ENCODE data around the gene OR10J1.
"Not testable (repeated sequence)": the region's sequence is repeated elsewhere in the genome, so short reads cannot be mapped to it uniquely, and the experiment has no call there.

The OR10J1 gene

GRCh38 chr1:159439422-159439821 is at the start of gene OR10J1:
TSS of gene OR10J1 (plus strand) at chr1:159439722. CDS start at chr1:159439792, 70 bp downstream.
- CTCF ChIA-PET: no interaction called here
- Mint-ChIP-seq H3K9me3 (no peaks in the 10 kb centered on the region), H3K4me1 (no peaks in the 10 kb centered on the region), H3K27me3 (no peaks in the 10 kb centered on the region), H3K36me3 (no peaks in the 10 kb centered on the region), H3K27ac (no peak within 1 kb of the TSS), H3K4me3 (no peak within 1 kb of the TSS)
- no peak for DNase-seq

DNA sequence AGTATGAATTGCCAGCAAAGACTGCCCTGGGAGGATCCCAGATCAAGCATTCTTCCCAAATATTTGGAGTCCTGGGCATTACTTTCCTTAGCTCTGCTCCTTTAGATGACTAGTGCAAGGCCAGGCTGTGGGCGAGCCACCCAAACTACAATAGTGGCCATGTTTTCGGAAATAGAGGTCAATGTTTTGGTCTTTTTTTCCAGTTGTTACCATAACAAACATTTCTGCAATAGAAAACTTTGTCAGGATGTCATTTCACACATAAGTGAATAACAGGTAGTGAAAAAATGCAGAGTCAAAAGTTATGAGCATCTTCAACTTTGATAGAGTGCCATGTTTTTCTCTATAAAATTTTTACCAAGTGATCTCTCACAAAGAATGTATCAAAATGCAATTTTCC is 32.7 kb upstream of the OR10J1 start:
- H3K4me3 Mint-ChIP-seq: no peak overlapping the region
- peaks cover 2% of the 10 kb centered on the region for H3K9me3 Mint-ChIP-seq
- no peaks in the 10 kb centered on the region for H3K36me3 Mint-ChIP-seq
- no peaks in the 10 kb centered on the region for H3K4me1 Mint-ChIP-seq
- no peak overlapping the region for H3K27ac Mint-ChIP-seq
- CTCF ChIA-PET: no interaction called here
- no peaks in the 10 kb centered on the region for H3K27me3 Mint-ChIP-seq
- no peak for DNase-seq

DNA sequence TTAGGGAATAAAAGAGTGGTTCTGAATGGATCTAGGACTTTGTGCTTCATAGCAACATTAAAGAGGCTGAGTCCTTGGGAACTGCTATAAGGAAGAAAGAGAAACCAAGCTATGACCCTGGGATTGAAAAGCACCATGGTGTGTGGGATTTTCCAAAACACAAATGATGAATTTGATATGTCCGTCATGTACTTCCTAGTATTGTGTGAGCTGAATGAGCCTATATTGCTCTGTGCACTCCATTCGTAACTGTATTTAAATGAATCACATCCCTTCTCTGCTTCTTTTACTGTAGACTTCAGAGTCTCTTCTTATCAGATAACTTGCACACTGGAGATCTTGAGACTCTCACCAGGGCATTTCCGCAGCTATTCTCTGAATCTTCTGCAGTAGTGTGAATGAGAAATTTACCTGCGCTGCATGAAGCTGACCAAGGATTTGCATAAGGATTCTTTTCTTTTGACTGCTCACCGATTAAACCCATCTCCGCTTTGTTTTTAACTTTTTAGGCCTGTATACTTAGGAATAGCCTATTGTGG is 30.6 kb upstream of the OR10J1 start:
- H3K36me3 Mint-ChIP-seq: no peaks in the 10 kb centered on the region
- no peak overlapping the region for H3K4me3 Mint-ChIP-seq
- peaks cover 2% of the 10 kb centered on the region for H3K9me3 Mint-ChIP-seq
- DNase-seq: no peak
- no peak overlapping the region for H3K27ac Mint-ChIP-seq
- CTCF ChIA-PET: no interaction called here
- H3K27me3 Mint-ChIP-seq: no peaks in the 10 kb centered on the region
- no peaks in the 10 kb centered on the region for H3K4me1 Mint-ChIP-seq

- Mint-ChIP-seq H3K27ac (no peak overlapping the region), H3K27me3 (no peaks in the 10 kb centered on the region), H3K36me3 (no peaks in the 10 kb centered on the region), H3K9me3 (peaks cover 18% of the 10 kb centered on the region), H3K4me1 (no peaks in the 10 kb centered on the region), H3K4me3 (no peak overlapping the region)
- no peak for DNase-seq
- CTCF ChIA-PET: no interaction called here
Observed at GRCh38 chr1:159421821-159422220, 17.7 kb upstream of the OR10J1 start.

DNA sequence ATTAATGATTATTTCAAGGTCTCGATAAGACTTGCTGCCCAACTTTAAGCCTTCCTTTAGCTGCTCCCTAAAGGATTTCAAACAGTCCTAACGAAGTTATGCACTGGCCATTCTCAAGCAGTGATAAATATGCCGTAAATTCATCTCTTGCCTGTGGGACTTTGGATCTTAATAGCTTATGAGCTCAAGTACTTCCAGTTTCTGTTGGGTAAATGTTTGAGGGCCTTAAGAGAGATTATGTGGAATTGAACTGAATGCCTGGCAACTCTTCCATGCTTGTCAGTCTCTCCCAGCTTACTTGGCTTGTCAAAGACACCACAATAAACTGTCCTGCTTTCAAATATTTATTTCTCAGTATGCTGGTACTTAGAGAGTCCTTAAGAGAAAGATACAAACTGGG is 11.0 kb upstream of the OR10J1 start:
- CTCF ChIA-PET: no interaction called here
- no peaks in the 10 kb centered on the region for H3K36me3 Mint-ChIP-seq
- no peak overlapping the region for H3K4me3 Mint-ChIP-seq

DNA sequence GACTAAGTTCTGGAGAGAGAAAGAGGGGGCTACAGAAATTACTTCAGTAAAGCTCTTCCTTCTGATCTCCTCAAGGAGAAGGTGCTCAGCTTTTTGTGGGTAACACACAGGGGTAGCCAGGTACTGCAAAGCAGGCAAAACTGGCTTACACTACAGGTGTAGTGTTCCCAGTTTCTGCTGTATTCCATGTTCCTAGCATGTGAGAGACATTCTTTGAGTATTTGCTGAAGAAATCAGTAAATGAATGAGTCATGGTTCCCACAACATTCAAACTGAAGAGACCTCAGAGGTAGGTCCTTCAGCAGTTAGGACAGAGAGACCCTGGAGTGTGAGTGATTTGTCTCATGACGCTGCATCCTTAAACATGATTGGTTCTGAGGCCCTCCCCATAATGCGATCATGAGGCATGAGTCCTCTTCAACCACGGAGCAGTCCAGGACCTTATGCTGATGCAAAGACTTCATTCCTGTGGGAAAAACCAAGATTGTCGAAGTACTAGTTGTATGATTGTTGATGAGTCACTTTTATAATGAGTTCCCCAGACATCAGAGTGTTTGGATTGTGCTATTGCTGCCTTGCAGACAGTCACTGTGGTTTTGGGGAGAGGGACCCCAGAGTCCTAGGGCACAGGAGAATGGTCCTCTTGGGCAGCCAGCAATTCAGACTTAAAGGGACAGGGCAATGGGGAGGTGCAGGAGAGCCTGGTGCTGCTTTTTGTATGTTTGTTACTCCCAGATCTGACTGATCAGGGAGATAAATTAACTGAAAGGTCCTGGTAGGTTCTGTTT is 10.3 kb upstream of the OR10J1 start:
- no peaks in the 10 kb centered on the region for H3K27me3 Mint-ChIP-seq
- no peaks in the 10 kb centered on the region for H3K4me1 Mint-ChIP-seq
- no peak for DNase-seq
- CTCF ChIA-PET: no interaction called here
- no peaks in the 10 kb centered on the region for H3K9me3 Mint-ChIP-seq
- no peak overlapping the region for H3K27ac Mint-ChIP-seq
- H3K36me3 Mint-ChIP-seq: no peaks in the 10 kb centered on the region
- no peak overlapping the region for H3K4me3 Mint-ChIP-seq

More for the DNA sequence above, 11.0 kb upstream of the OR10J1 start:
- Mint-ChIP-seq H3K27ac (no peak overlapping the region), H3K27me3 (no peaks in the 10 kb centered on the region), H3K9me3 (no peaks in the 10 kb centered on the region), H3K4me1 (no peaks in the 10 kb centered on the region)
- no peak for DNase-seq

GRCh38 chr1:159430985-159431384 is 8.5 kb upstream of the OR10J1 start:
- no peak for DNase-seq
- CTCF ChIA-PET: no interaction called here
- H3K36me3 Mint-ChIP-seq: no peaks in the 10 kb centered on the region
- H3K4me1 Mint-ChIP-seq: no peaks in the 10 kb centered on the region
- H3K4me3 Mint-ChIP-seq: no peak overlapping the region
- H3K27me3 Mint-ChIP-seq: no peaks in the 10 kb centered on the region
- H3K9me3 Mint-ChIP-seq: no peaks in the 10 kb centered on the region
- H3K27ac Mint-ChIP-seq: no peak overlapping the region

DNA sequence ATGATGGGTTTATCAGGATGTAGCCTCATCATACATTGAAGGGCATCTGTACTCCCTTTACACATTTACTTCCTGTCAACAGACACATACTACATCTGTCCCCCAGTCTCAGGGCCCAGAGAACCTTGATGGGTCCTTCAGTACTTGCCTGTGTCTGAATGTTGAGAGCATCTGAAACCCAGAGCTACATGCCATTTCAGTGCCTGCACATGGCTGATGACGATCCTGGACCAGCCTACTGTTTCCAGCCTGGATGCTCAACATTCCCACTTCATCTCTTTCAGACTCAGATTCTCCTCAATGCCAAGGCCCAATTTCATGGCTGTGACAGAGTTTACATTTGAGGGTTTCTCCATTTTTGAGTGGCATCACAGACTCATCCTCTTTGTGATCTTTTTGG is 7.6 kb upstream of the OR10J1 start, which contains the start of gene OR10J4:
OR10J4 (plus strand) TSS at position 301 of the 400 bp plus-strand sequence.
- Mint-ChIP-seq H3K9me3 (no peaks in the 10 kb centered on the region), H3K27ac (no peak within 1 kb of the TSS), H3K27me3 (no peaks in the 10 kb centered on the region), H3K36me3 (no peaks in the 10 kb centered on the region), H3K4me1 (no peaks in the 10 kb centered on the region), H3K4me3 (no peak within 1 kb of the TSS)
- CTCF ChIA-PET: no interaction called here
- DNase-seq: no peak

GRCh38 chr1:159436469-159436868 is 3.1 kb upstream of the OR10J1 start:
- Mint-ChIP-seq H3K4me1 (no peaks in the 10 kb centered on the region), H3K27ac (no peak overlapping the region)

DNA sequence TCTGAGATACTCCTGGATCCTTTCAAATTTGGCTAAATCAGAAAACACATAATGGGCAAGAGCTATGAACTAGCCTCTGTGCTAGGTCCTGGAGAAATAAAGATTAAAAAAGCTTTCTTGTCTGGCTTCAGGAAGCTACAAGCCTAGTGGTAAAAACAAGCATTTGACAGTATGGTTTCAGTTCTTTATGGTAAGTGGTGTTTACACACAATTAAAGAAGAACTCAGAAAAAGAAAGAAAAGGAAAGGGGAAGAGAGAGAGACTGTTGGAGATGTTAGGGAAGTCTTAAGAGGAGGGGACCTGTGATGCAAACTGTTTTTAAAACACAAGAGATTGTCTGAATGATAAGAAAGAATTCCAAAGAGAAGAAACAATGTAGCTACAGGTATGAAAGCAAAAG is 1.8 kb downstream of the OR10J1 start:
- Mint-ChIP-seq H3K4me3 (no peak overlapping the region), H3K9me3 (no peaks in the 10 kb centered on the region), H3K27ac (no peak overlapping the region), H3K27me3 (no peaks in the 10 kb centered on the region), H3K4me1 (no peaks in the 10 kb centered on the region), H3K36me3 (no peaks in the 10 kb centered on the region)
- CTCF ChIA-PET: no interaction called here
- DNase-seq: no peak

More at GRCh38 chr1:159436469-159436868, 3.1 kb upstream of the OR10J1 start:
- CTCF ChIA-PET: no interaction called here
- no peaks in the 10 kb centered on the region for H3K36me3 Mint-ChIP-seq
- no peak overlapping the region for H3K4me3 Mint-ChIP-seq
- no peaks in the 10 kb centered on the region for H3K27me3 Mint-ChIP-seq
- no peak for DNase-seq
- no peaks in the 10 kb centered on the region for H3K9me3 Mint-ChIP-seq

DNA sequence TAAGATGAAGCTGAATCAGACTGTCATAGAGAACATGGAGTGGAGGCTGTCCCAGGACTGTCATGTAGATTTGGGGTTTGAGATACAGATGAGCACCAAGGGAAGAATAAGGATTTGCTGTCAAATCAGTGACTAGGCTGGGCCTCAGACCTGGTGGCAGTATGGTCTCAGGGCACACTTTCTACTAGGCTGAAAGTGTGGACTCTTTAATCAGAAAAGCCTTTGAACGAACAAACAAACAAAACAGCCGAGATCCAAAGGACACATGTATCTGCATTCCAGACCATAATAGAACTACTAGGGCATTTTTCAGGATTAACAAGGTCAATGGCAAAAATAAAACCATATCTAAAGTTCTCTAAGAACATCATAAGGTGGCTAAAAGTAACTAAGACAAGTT is 2.9 kb downstream of the OR10J1 start:
- Mint-ChIP-seq H3K9me3 (no peaks in the 10 kb centered on the region), H3K4me3 (no peak overlapping the region), H3K4me1 (no peaks in the 10 kb centered on the region), H3K27me3 (no peaks in the 10 kb centered on the region), H3K36me3 (no peaks in the 10 kb centered on the region), H3K27ac (no peak overlapping the region)
- CTCF ChIA-PET: no interaction called here
- DNase-seq: no peak

GRCh38 chr1:159443066-159443750 is 3.7 kb downstream of the OR10J1 start:
- H3K36me3 Mint-ChIP-seq: no peaks in the 10 kb centered on the region
- DNase-seq: no peak
- no peaks in the 10 kb centered on the region for H3K4me1 Mint-ChIP-seq
- H3K27me3 Mint-ChIP-seq: no peaks in the 10 kb centered on the region
- no peak overlapping the region for H3K4me3 Mint-ChIP-seq
- CTCF ChIA-PET: no interaction called here
- no peak overlapping the region for H3K27ac Mint-ChIP-seq
- H3K9me3 Mint-ChIP-seq: peaks cover 2% of the 10 kb centered on the region

DNA sequence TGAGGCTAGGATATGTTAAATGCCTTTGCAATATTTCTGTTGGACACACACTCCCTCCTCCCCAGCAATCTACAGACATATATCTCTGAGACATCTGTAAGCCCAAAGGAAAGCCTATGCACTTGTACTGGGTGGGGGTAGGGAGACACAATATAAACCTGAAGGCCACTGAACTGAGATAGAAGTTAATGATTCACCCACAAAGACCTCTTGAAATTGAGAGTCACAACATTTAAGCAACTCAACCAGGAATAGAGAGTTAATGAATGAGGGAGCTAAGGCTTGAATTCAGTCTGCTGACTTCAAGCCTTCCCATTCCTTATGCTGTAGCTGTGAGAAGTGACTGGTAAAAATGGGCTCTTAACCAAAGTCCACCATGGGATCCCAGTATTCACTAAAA is 5.0 kb downstream of the OR10J1 start:
- Mint-ChIP-seq H3K36me3 (no peaks in the 10 kb centered on the region), H3K27me3 (no peaks in the 10 kb centered on the region), H3K9me3 (peaks cover 2% of the 10 kb centered on the region), H3K27ac (no peak overlapping the region), H3K4me3 (no peak overlapping the region), H3K4me1 (no peaks in the 10 kb centered on the region)
- DNase-seq: no peak
- CTCF ChIA-PET: no interaction called here

DNA sequence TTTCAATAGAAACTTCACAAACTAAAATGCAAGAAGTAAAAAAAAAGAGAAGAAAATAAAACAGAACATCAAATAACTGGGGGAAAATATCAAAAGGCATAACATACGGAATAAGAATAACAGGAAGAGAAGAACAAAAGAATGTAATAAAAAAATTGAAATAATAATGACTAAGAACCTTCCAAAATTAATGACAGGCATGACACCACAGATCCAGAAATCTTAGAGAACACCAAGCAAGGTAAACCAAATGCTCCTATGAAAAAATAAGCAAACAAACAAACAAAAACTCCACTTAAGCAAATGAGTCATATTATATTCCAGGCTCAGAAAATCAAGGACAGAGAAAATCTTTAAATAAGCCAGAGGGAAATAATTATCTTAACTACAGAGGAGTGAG is 8.7 kb downstream of the OR10J1 start:
- Mint-ChIP-seq H3K36me3 (no peaks in the 10 kb centered on the region), H3K27me3 (no peaks in the 10 kb centered on the region), H3K4me1 (no peaks in the 10 kb centered on the region), H3K4me3 (no peak overlapping the region), H3K27ac (no peak overlapping the region), H3K9me3 (peaks cover 4% of the 10 kb centered on the region)
- DNase-seq: no peak
- CTCF ChIA-PET: no interaction called here

- H3K4me1 Mint-ChIP-seq, CTCF ChIA-PET, DNase-seq, H3K27ac Mint-ChIP-seq, H3K27me3 Mint-ChIP-seq, H3K36me3 Mint-ChIP-seq, H3K4me3 Mint-ChIP-seq, H3K9me3 Mint-ChIP-seq: not testable (repeated sequence)
Observed at GRCh38 chr1:159449605-159450004, 10.1 kb downstream of the OR10J1 start.

Measured in activated naive CD4-positive, alpha-beta T cell treated with anti-CD3 and anti-CD28 coated beads, Interleukin-2, amount 10 ng/mL, durations not matched to agents 7 days and 5 days (primary cell).